NT2/D1 (cell line): ENCODE results near the gene CYP11A1.
"Not testable (repeated sequence)": the region's sequence is repeated elsewhere in the genome, so short reads cannot be mapped to it uniquely, and the experiment has no call there.

Source experiments
- DNase-seq: peaks from one replicate; pipeline ENCODE4 v3.0.0-alpha.2; 2011; ENCODE audit warnings: low read depth, low spot score
- H3K27me3 ChIP-seq: 2 replicates; pipeline ENCODE4 v1.6.0; 2011; ENCODE audit warnings: mild to moderate bottlenecking; ENCODE audit not compliant: insufficient read length, insufficient read depth
- H3K36me3 ChIP-seq: 2 replicates; pipeline ENCODE4 v1.6.1; 2011; ENCODE audit warnings: mild to moderate bottlenecking, low read length, mixed read lengths; ENCODE audit not compliant: insufficient read depth, insufficient read length
- H3K4me1 ChIP-seq: 2 replicates; pipeline ENCODE4 v1.5.1; 2011; ENCODE audit not compliant: insufficient read depth, insufficient read length
- H3K4me3 ChIP-seq: 2 replicates; pipeline ENCODE4 v1.5.1; 2011; ENCODE audit warnings: low read depth; ENCODE audit not compliant: insufficient read length
- H3K9ac ChIP-seq: 2 replicates; pipeline ENCODE4 v1.6.0; 2011; ENCODE audit warnings: low read depth; ENCODE audit not compliant: insufficient read length
- H3K9me3 ChIP-seq: 2 replicates; pipeline ENCODE4 v1.5.1; 2011; ENCODE audit warnings: mild to moderate bottlenecking, low read length; ENCODE audit not compliant: insufficient read depth
- SUZ12 ChIP-seq: IDR thresholded peaks from 2 replicates; pipeline ENCODE4 v1.6.1; 2011; ENCODE audit not compliant: insufficient read length, insufficient read depth; ENCODE audit errors: extremely low read depth
- YY1 ChIP-seq: IDR thresholded peaks from 2 replicates; pipeline ENCODE4 v1.6.1; 2011; ENCODE audit not compliant: insufficient read length, insufficient read depth
- ZNF274 ChIP-seq: IDR thresholded peaks from 2 replicates; pipeline ENCODE4 v1.6.1; 2011; ENCODE audit warnings: mild to moderate bottlenecking, low read depth, low read length

CYP11A1 gene

GRCh38 chr15:74369084-74369745 is 1.8 kb upstream of the CYP11A1 start:
- Histone ChIP-seq H3K4me1 (peaks cover 12% of the 10 kb centered on the region), H3K36me3 (peaks cover 8% of the 10 kb centered on the region), H3K9ac (no peak overlapping the region), H3K9me3 (no peaks in the 10 kb centered on the region), H3K4me3 (no peak overlapping the region), H3K27me3 (no peaks in the 10 kb centered on the region)
- no peak for DNase-seq
- no peak for TF ChIP-seq YY1
- no peak for TF ChIP-seq ZNF274
- no peak for TF ChIP-seq SUZ12

GRCh38 chr15:74368121-74368520 is 675 bp upstream of the CYP11A1 start:
- no peak for DNase-seq
- TF ChIP-seq YY1 (no peak), SUZ12 (no peak), ZNF274 (no peak)
- H3K27me3 ChIP-seq: no peaks in the 10 kb centered on the region

GRCh38 chr15:74365598-74366445 is 1.6 kb downstream of the CYP11A1 start:
- Histone ChIP-seq H3K36me3 (peaks cover 8% of the 10 kb centered on the region), H3K9me3 (no peaks in the 10 kb centered on the region), H3K4me1 (peaks cover 8% of the 10 kb centered on the region), H3K27me3 (no peaks in the 10 kb centered on the region), H3K4me3 (peak overlapping the region; percentile 60), H3K9ac (peak overlapping the region; percentile 79)
- TF ChIP-seq SUZ12: no peak
- no peak for TF ChIP-seq YY1
- TF ChIP-seq ZNF274: no peak
- DNase-seq: no peak

More at GRCh38 chr15:74368121-74368520, 675 bp upstream of the CYP11A1 start:
- Histone ChIP-seq H3K9ac (no peak overlapping the region), H3K4me1 (peaks cover 8% of the 10 kb centered on the region), H3K36me3 (peaks cover 8% of the 10 kb centered on the region), H3K4me3 (no peak overlapping the region), H3K9me3 (no peaks in the 10 kb centered on the region)

GRCh38 chr15:74364936-74365597 is 2.4 kb downstream of the CYP11A1 start:
- H3K9me3 ChIP-seq: no peaks in the 10 kb centered on the region
- H3K9ac ChIP-seq: peak overlapping the region; percentile 79
- no peak for DNase-seq
- H3K4me1 ChIP-seq: peaks cover 8% of the 10 kb centered on the region
- no peak for TF ChIP-seq YY1
- TF ChIP-seq ZNF274: no peak
- TF ChIP-seq SUZ12: no peak
- peak overlapping the region; percentile 60 for H3K4me3 ChIP-seq
- H3K27me3 ChIP-seq: no peaks in the 10 kb centered on the region
- peaks cover 6% of the 10 kb centered on the region for H3K36me3 ChIP-seq

GRCh38 chr15:74362482-74362881 is 5.0 kb downstream of the CYP11A1 start:
- Histone ChIP-seq H3K9me3 (peaks cover 5% of the 10 kb centered on the region), H3K36me3 (no peaks in the 10 kb centered on the region), H3K4me3 (no peak overlapping the region), H3K9ac (no peak overlapping the region), H3K27me3 (no peaks in the 10 kb centered on the region), H3K4me1 (peaks cover 5% of the 10 kb centered on the region)
- TF ChIP-seq YY1 (no peak), SUZ12 (no peak)
- DNase-seq: no peak

GRCh38 chr15:74360855-74361254 is 6.6 kb downstream of the CYP11A1 start:
- H3K4me3 ChIP-seq, H3K36me3 ChIP-seq, H3K9ac ChIP-seq, DNase-seq, H3K4me1 ChIP-seq, H3K27me3 ChIP-seq: not testable (repeated sequence)
- H3K9me3 ChIP-seq: peaks cover 21% of the 10 kb centered on the region

- not testable (repeated sequence) for H3K36me3 ChIP-seq, H3K4me3 ChIP-seq, H3K9ac ChIP-seq, H3K27me3 ChIP-seq, DNase-seq, H3K4me1 ChIP-seq
- peaks cover 31% of the 10 kb centered on the region for H3K9me3 ChIP-seq
Observed at GRCh38 chr15:74359376-74359775, 8.1 kb downstream of the CYP11A1 start.

GRCh38 chr15:74357514-74357913 is 9.9 kb downstream of the CYP11A1 start:
- H3K4me3 ChIP-seq, H3K9ac ChIP-seq, H3K4me1 ChIP-seq, DNase-seq, H3K27me3 ChIP-seq, H3K36me3 ChIP-seq: not testable (repeated sequence)
- H3K9me3 ChIP-seq: peaks cover 45% of the 10 kb centered on the region

GRCh38 chr15:74356050-74356449 is 11.4 kb downstream of the CYP11A1 start:
- not testable (repeated sequence) for H3K9ac ChIP-seq, DNase-seq, H3K36me3 ChIP-seq, H3K4me1 ChIP-seq, H3K4me3 ChIP-seq, H3K27me3 ChIP-seq
- peaks cover 47% of the 10 kb centered on the region for H3K9me3 ChIP-seq

- not testable (repeated sequence) for H3K27me3 ChIP-seq, H3K4me1 ChIP-seq, H3K36me3 ChIP-seq, DNase-seq, H3K4me3 ChIP-seq, H3K9ac ChIP-seq
- H3K9me3 ChIP-seq: peaks cover 47% of the 10 kb centered on the region
Observed at GRCh38 chr15:74353992-74354391, 13.5 kb downstream of the CYP11A1 start.
